Measurements from ENCODE around the gene GCM1. TPM values are rescaled to one million over a fixed set of nuclear protein-coding genes. Genes with fewer than 3 reads are reported as not detected.

Gene GCM1
- total RNA-seq, 1 experiment from 2014 or later, result 0.38 TPM

- Mint-ChIP-seq H3K36me3 (ENCODE audit: insufficient read depth, unreplicated experiment) (no peaks in the 10 kb centered on the region), H3K9me3 (ENCODE audit: low read depth, unreplicated experiment) (no peaks in the 10 kb centered on the region), H3K27ac (ENCODE audit: unreplicated experiment) (no peak overlapping the region), H3K4me3 (ENCODE audit: low read depth, unreplicated experiment) (no peak overlapping the region), H3K4me1 (ENCODE audit: low read depth, unreplicated experiment) (no peaks in the 10 kb centered on the region), H3K27me3 (ENCODE audit: unreplicated experiment) (no peaks in the 10 kb centered on the region)
- intact Hi-C loops (cut with micrococcal nuclease; ENCODE audit: unreplicated experiment), result no loop called here
- no peak for DNase-seq
- no peak for TF ChIP-seq CTCF (IDR thresholded peaks at IDR 0.05; ENCODE audit: unreplicated experiment)
- CTCF ChIA-PET, result no interaction called here
- no TSS peak for BruUV-seq (replicated peaks)
These were observed 3.9 kb upstream of the GCM1 start for GRCh38 chr6:53152576-53152975.

- no peak overlapping the region for H3K27ac Mint-ChIP-seq (ENCODE audit: unreplicated experiment)
- CTCF ChIA-PET, result no interaction called here
- BruUV-seq (replicated peaks), result no TSS peak
These were observed 3.0 kb upstream of the GCM1 start for GRCh38 chr6:53151676-53152075.

GRCh38 chr6:53144802-53145201 lies 3.8 kb downstream of the GCM1 start:
- DNase-seq, result no peak
- no peaks in the 10 kb centered on the region for H3K9me3 Mint-ChIP-seq (ENCODE audit: low read depth, unreplicated experiment)
- H3K27ac Mint-ChIP-seq (ENCODE audit: unreplicated experiment), result no peak overlapping the region
- H3K4me3 Mint-ChIP-seq (ENCODE audit: low read depth, unreplicated experiment), result no peak overlapping the region
- intact Hi-C loops (cut with micrococcal nuclease; ENCODE audit: unreplicated experiment), result no loop called here
- H3K27me3 Mint-ChIP-seq (ENCODE audit: unreplicated experiment), result no peaks in the 10 kb centered on the region
- BruUV-seq (replicated peaks), result no TSS peak
- no peak for TF ChIP-seq CTCF (IDR thresholded peaks at IDR 0.05; ENCODE audit: unreplicated experiment)
- no peaks in the 10 kb centered on the region for H3K4me1 Mint-ChIP-seq (ENCODE audit: low read depth, unreplicated experiment)
- CTCF ChIA-PET, result interaction anchor here (0.7 kb wide), 1 partner anchor 76 kb away, joined by 3 read pairs; no protein-coding TSS in a partner anchor
- no peaks in the 10 kb centered on the region for H3K36me3 Mint-ChIP-seq (ENCODE audit: insufficient read depth, unreplicated experiment)

More at GRCh38 chr6:53151676-53152075, 3.0 kb upstream of the GCM1 start:
- intact Hi-C loops (cut with micrococcal nuclease; ENCODE audit: unreplicated experiment), result no loop called here
- H3K4me3 Mint-ChIP-seq (ENCODE audit: low read depth, unreplicated experiment), result no peak overlapping the region
- no peaks in the 10 kb centered on the region for H3K4me1 Mint-ChIP-seq (ENCODE audit: low read depth, unreplicated experiment)
- no peak for TF ChIP-seq CTCF (IDR thresholded peaks at IDR 0.05; ENCODE audit: unreplicated experiment)
- DNase-seq, result no peak
- no peaks in the 10 kb centered on the region for H3K36me3 Mint-ChIP-seq (ENCODE audit: insufficient read depth, unreplicated experiment)
- H3K27me3 Mint-ChIP-seq (ENCODE audit: unreplicated experiment), result no peaks in the 10 kb centered on the region
- no peaks in the 10 kb centered on the region for H3K9me3 Mint-ChIP-seq (ENCODE audit: low read depth, unreplicated experiment)

- intact Hi-C loops (cut with micrococcal nuclease; ENCODE audit: unreplicated experiment), result no loop called here
- no TSS peak for BruUV-seq (replicated peaks)
- peaks cover under 1% of the 10 kb centered on the region for H3K4me1 Mint-ChIP-seq (ENCODE audit: low read depth, unreplicated experiment)
These were observed 4.9 kb downstream of the GCM1 start for GRCh38 chr6:53143710-53144109.

More at GRCh38 chr6:53143710-53144109, 4.9 kb downstream of the GCM1 start:
- no peak for DNase-seq
- no peak for TF ChIP-seq CTCF (IDR thresholded peaks at IDR 0.05; ENCODE audit: unreplicated experiment)
- H3K4me3 Mint-ChIP-seq (ENCODE audit: low read depth, unreplicated experiment), result no peak overlapping the region
- H3K36me3 Mint-ChIP-seq (ENCODE audit: insufficient read depth, unreplicated experiment), result no peaks in the 10 kb centered on the region
- no peaks in the 10 kb centered on the region for H3K9me3 Mint-ChIP-seq (ENCODE audit: low read depth, unreplicated experiment)
- no peaks in the 10 kb centered on the region for H3K27me3 Mint-ChIP-seq (ENCODE audit: unreplicated experiment)
- CTCF ChIA-PET, result interaction anchor here (0.6 to 1.0 kb wide), 3 partner anchors 15 to 765 kb away, joined by 3 to 4 read pairs (median 4); no protein-coding TSS in a partner anchor
- no peak overlapping the region for H3K27ac Mint-ChIP-seq (ENCODE audit: unreplicated experiment)
